Measurements from ENCODE around the gene WDR74. TPM values are rescaled to one million over a fixed set of nuclear protein-coding genes. Genes with fewer than 3 reads are reported as not detected.

WDR74 gene
- total RNA-seq, 6 experiments from 2014 or later = 17.6 to 30.6 (median 24.3) TPM

DNA sequence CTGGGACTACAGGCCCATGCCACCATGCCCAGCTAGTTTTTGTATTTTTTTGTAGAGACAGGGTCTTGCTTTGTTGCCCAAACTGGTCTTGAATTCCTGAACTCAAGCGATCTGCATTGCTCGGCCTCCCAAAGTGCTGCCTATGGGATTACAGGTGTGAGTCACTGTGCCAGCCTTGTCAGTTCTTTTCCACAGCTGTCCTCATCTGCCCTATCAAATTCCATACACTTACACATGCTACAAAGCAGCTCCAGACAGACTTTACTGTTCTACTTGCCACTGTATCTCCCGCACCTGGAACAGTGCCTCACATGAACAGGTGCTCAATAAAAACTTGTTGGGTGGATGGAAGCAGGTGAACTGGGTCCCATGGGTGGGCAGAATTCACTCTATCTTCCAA lies 15.7 kb downstream of the WDR74 start:
- Histone ChIP-seq H3K36me3 (peaks cover 9 to 84% (median 53%) of the 10 kb centered on the region in 4 donors), H3K4me1 (no peaks in the 10 kb centered on the region), H3K27me3 (no peaks in the 10 kb centered on the region), H3K4me3 (no peak overlapping the region), H3K27ac (no peak overlapping the region), H3K9me3 (no peaks in the 10 kb centered on the region)
- ATAC-seq (no peak), DNase-seq (no peak)
- intact Hi-C loops (cut with DNase I) = no loop called here
- TF ChIP-seq POLR2A (IDR thresholded peaks at IDR 0.05) = no peak
- TF ChIP-seq, protein P1, sequence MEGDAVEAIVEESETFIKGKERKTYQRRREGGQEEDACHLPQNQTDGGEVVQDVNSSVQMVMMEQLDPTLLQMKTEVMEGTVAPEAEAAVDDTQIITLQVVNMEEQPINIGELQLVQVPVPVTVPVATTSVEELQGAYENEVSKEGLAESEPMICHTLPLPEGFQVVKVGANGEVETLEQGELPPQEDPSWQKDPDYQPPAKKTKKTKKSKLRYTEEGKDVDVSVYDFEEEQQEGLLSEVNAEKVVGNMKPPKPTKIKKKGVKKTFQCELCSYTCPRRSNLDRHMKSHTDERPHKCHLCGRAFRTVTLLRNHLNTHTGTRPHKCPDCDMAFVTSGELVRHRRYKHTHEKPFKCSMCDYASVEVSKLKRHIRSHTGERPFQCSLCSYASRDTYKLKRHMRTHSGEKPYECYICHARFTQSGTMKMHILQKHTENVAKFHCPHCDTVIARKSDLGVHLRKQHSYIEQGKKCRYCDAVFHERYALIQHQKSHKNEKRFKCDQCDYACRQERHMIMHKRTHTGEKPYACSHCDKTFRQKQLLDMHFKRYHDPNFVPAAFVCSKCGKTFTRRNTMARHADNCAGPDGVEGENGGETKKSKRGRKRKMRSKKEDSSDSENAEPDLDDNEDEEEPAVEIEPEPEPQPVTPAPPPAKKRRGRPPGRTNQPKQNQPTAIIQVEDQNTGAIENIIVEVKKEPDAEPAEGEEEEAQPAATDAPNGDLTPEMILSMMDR (IDR thresholded peaks at IDR 0.05) = no peak
- 90% methylated on average over 2 of the region's 3 CpGs for WGBS (ENCODE audit: insufficient coverage, low coverage, low lambda C conversion rate, missing lambda C conversion rate)

DNA sequence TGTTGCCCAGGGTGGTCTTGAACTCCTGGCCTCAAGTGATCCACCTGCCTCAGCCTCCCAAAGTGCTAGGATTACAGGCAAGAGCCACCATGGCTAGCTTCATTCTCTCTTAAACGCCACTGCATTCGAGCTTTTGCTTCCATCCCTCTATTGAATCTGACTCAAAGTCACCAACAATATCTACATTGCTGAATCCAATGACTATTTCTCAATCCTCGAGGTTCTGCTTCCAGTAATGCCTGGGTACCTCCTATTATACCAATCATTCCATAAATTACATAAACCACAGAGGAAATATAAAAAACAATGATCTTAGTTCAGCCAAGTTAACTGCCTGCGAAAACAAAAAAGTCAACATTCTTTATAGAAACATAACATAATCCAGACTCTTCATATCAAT lies 22.3 kb downstream of the WDR74 start:
- Histone ChIP-seq H3K4me1 (no peaks in the 10 kb centered on the region), H3K4me3 (no peak overlapping the region), H3K27ac (no peak overlapping the region), H3K36me3 (peaks cover 0 to 54% (median 22%) of the 10 kb centered on the region in 4 donors), H3K27me3 (no peaks in the 10 kb centered on the region), H3K9me3 (no peaks in the 10 kb centered on the region)
- WGBS (ENCODE audit: insufficient coverage, low coverage, low lambda C conversion rate, missing lambda C conversion rate) = 83% methylated on average over 4 of the region's 4 CpGs
- TF ChIP-seq POLR2A (IDR thresholded peaks at IDR 0.05) = no peak
- TF ChIP-seq, protein P1 (IDR thresholded peaks at IDR 0.05) = no peak
- ATAC-seq (no peak), DNase-seq (no peak)
- intact Hi-C loops (cut with DNase I) = no loop called here

DNA sequence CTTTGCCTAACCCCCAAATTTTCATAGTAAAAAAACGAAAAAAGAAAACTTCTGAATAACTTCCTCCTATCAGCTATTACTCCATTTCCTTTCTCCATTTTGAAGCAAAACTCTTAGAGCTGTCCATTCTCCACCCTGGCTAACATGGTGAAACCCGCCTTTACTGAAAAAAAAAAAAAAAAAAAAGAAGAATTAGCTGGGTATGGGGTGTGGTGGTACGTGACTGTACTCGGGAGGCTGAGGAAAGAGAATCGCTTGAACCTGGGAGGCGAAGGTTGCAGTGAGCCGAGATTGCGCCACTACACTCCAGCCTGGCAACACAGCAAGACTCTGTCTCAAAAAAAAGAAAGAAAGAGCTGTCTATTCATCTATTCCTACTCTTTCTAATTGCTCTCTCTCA lies 22.8 kb downstream of the WDR74 start:
- WGBS (ENCODE audit: insufficient coverage, low coverage, low lambda C conversion rate, missing lambda C conversion rate) = 67% methylated on average over 8 of the region's 8 CpGs
- ATAC-seq (peak in 3 of 4 donors; percentile 24 to 48 (median 48)), DNase-seq (no peak)
- H3K4me3 ChIP-seq = no peak overlapping the region
- peaks cover 0 to 48% (median 17%) of the 10 kb centered on the region in 4 donors for H3K36me3 ChIP-seq
- no peak overlapping the region for H3K27ac ChIP-seq
- H3K9me3 ChIP-seq = no peaks in the 10 kb centered on the region
- TF ChIP-seq, protein P1 (IDR thresholded peaks at IDR 0.05) = no peak
- TF ChIP-seq POLR2A (IDR thresholded peaks at IDR 0.05) = no peak
- intact Hi-C loops (cut with DNase I) = no loop called here
- H3K27me3 ChIP-seq = no peaks in the 10 kb centered on the region
- no peaks in the 10 kb centered on the region for H3K4me1 ChIP-seq

DNA sequence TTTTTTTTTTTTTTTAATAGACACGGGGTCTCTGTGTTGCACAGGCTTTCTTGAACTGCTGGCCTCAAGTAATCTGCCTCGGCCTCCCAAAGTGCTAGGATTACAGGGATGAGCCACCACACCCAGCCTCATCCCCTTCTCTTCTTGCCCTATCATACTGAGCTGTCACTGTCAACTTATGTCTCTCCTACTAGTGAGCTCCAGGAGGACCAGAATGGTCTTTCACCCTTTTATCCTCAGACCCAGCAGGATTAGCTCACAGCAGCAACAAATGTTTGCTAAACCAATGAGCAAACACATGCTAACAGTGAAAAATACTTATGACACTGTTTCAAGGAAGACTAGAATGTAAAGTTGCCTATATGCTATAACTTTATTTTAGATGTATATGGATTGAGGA lies 27.7 kb downstream of the WDR74 start:
- H3K4me3 ChIP-seq = no peak overlapping the region
- WGBS (ENCODE audit: insufficient coverage, low coverage, low lambda C conversion rate, missing lambda C conversion rate) = 80% methylated on average over 1 of the region's 2 CpGs
- no peak for TF ChIP-seq POLR2A (IDR thresholded peaks at IDR 0.05)
- TF ChIP-seq, protein P1 (IDR thresholded peaks at IDR 0.05) = no peak
- ATAC-seq (no peak), DNase-seq (no peak)
- intact Hi-C loops (cut with DNase I) = no loop called here
- peaks cover 0 to 14% (median 7%) of the 10 kb centered on the region in 4 donors for H3K36me3 ChIP-seq
- H3K9me3 ChIP-seq = no peaks in the 10 kb centered on the region
- H3K4me1 ChIP-seq = peaks cover 0 to 4% (median 0%) of the 10 kb centered on the region in 4 donors
- no peaks in the 10 kb centered on the region for H3K27me3 ChIP-seq
- no peak overlapping the region for H3K27ac ChIP-seq

DNA sequence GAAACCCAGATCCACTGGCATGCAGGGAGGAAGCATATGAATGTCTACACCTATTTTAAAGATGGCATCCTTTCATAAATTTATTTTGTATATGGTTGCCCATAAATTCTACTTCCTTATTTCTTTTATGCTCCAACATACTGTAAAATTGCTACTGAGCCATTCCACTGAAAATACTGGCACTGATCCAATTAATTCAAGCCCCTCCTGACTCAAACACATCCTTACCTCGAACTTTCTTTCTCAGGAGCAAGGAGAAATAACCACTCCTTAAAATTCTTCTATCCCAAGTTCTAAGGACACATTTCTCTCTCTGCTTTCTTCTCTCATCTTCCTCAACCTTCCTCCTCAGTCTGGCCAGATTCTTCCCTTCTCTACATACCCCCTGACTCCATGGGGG lies 28.6 kb downstream of the WDR74 start:
- WGBS (ENCODE audit: insufficient coverage, low coverage, low lambda C conversion rate, missing lambda C conversion rate) = 59% methylated on average over 1 of the region's 1 CpG

More for the DNA sequence above, 28.6 kb downstream of the WDR74 start:
- DNase-seq (no peak), ATAC-seq (no peak)
- intact Hi-C loops (cut with DNase I) = no loop called here
- TF ChIP-seq, protein P1 (IDR thresholded peaks at IDR 0.05) = no peak
- no peak for TF ChIP-seq POLR2A (IDR thresholded peaks at IDR 0.05)
- no peaks in the 10 kb centered on the region for H3K27me3 ChIP-seq
- peaks cover 0 to 13% (median 0%) of the 10 kb centered on the region in 4 donors for H3K4me1 ChIP-seq
- H3K9me3 ChIP-seq = no peaks in the 10 kb centered on the region
- H3K27ac ChIP-seq = no peak overlapping the region
- peaks cover 0 to 8% (median 3%) of the 10 kb centered on the region in 4 donors for H3K36me3 ChIP-seq
- no peak overlapping the region for H3K4me3 ChIP-seq
